ENCODE measurements around the gene CMTM7. TPM values are rescaled to one million over a fixed set of nuclear protein-coding genes. Genes with fewer than 3 reads are reported as not detected.

The CMTM7 gene
- 10 to 100 TPM; 45.9 to 62.6 TPM for total RNA-seq

GRCh38 chr3:32391643-32392535 lies at the start of gene CMTM7:
TSS of gene CMTM7 (plus strand) at chr3:32391853. CDS start at chr3:32391907, 54 bp downstream.
- DNase-seq = peak; percentile 75
- Mint-ChIP-seq H3K27me3 (no peaks in the 10 kb centered on the region), H3K9me3 (no peaks in the 10 kb centered on the region), H3K36me3 (ENCODE audit: low read depth) (peaks cover 30% of the 10 kb centered on the region), H3K27ac (peak within 1 kb of the TSS; percentile 95), H3K4me1 (peaks cover 61% of the 10 kb centered on the region), H3K4me3 (peak within 1 kb of the TSS; percentile 94)
- ChIA-PET CTCF (interaction anchor here (0.9 to 3.1 kb wide), 3 partner anchors 16 to 77 kb away, joined by 3 to 11 read pairs (median 5); no protein-coding TSS in a partner anchor), POLR2A (no interaction called here)

GRCh38 chr3:32347343-32348125 lies 44.1 kb upstream of the CMTM7 start:
- H3K27me3 Mint-ChIP-seq = no peaks in the 10 kb centered on the region
- no peak for DNase-seq
- H3K27ac Mint-ChIP-seq = no peak overlapping the region
- peaks cover 15% of the 10 kb centered on the region for H3K4me1 Mint-ChIP-seq
- H3K9me3 Mint-ChIP-seq = no peaks in the 10 kb centered on the region
- ChIA-PET CTCF (interaction anchor here (0.5 to 1.6 kb wide), 8 partner anchors 14 to 634 kb away, joined by 3 to 6 read pairs (median 4); no protein-coding TSS in a partner anchor), POLR2A (no interaction called here)
- no peak overlapping the region for H3K4me3 Mint-ChIP-seq
- no peaks in the 10 kb centered on the region for H3K36me3 Mint-ChIP-seq (ENCODE audit: low read depth)

- peaks cover 13% of the 10 kb centered on the region for H3K4me1 Mint-ChIP-seq
- H3K9me3 Mint-ChIP-seq = no peaks in the 10 kb centered on the region
- ChIA-PET CTCF (interaction anchor here (1.6 kb wide), 1 partner anchor 61 kb away, joined by 6 read pairs; no protein-coding TSS in a partner anchor), POLR2A (no interaction called here)
- H3K27ac Mint-ChIP-seq = no peak overlapping the region
- H3K4me3 Mint-ChIP-seq = no peak overlapping the region
- H3K36me3 Mint-ChIP-seq (ENCODE audit: low read depth) = no peaks in the 10 kb centered on the region
- no peaks in the 10 kb centered on the region for H3K27me3 Mint-ChIP-seq
- DNase-seq = no peak
Observed at GRCh38 chr3:32349184-32349583, 42.5 kb upstream of the CMTM7 start.

- no peak overlapping the region for H3K27ac Mint-ChIP-seq
- no peaks in the 10 kb centered on the region for H3K27me3 Mint-ChIP-seq
Observed at GRCh38 chr3:32352563-32352962, 39.1 kb upstream of the CMTM7 start.

GRCh38 chr3:32353351-32353750 lies 38.3 kb upstream of the CMTM7 start:
- no peak overlapping the region for H3K4me3 Mint-ChIP-seq
- H3K4me1 Mint-ChIP-seq = peaks cover 6% of the 10 kb centered on the region
- ChIA-PET CTCF (interaction anchor here (1.1 kb wide), 1 partner anchor 32 kb away, joined by 3 read pairs; no protein-coding TSS in a partner anchor), POLR2A (no interaction called here)
- no peaks in the 10 kb centered on the region for H3K27me3 Mint-ChIP-seq
- no peak for DNase-seq
- H3K27ac Mint-ChIP-seq = no peak overlapping the region
- H3K9me3 Mint-ChIP-seq = no peaks in the 10 kb centered on the region
- H3K36me3 Mint-ChIP-seq (ENCODE audit: low read depth) = no peaks in the 10 kb centered on the region

More at GRCh38 chr3:32352563-32352962, 39.1 kb upstream of the CMTM7 start:
- Mint-ChIP-seq H3K9me3 (no peaks in the 10 kb centered on the region), H3K36me3 (ENCODE audit: low read depth) (no peaks in the 10 kb centered on the region), H3K4me3 (no peak overlapping the region), H3K4me1 (peaks cover 10% of the 10 kb centered on the region)
- ChIA-PET POLR2A (no interaction called here), CTCF (interaction anchor here (0.7 to 1.1 kb wide), 2 partner anchors 32 to 126 kb away, joined by 3 to 4 read pairs; no protein-coding TSS in a partner anchor)
- no peak for DNase-seq

- POLR2A ChIA-PET = no interaction called here
- H3K27me3 Mint-ChIP-seq = no peaks in the 10 kb centered on the region
- H3K4me1 Mint-ChIP-seq = peaks cover under 1% of the 10 kb centered on the region
- peaks cover 3% of the 10 kb centered on the region for H3K36me3 Mint-ChIP-seq (ENCODE audit: low read depth)
- no peaks in the 10 kb centered on the region for H3K9me3 Mint-ChIP-seq
- no peak overlapping the region for H3K4me3 Mint-ChIP-seq
- no peak for DNase-seq
- H3K27ac Mint-ChIP-seq = no peak overlapping the region
- CTCF ChIA-PET = no interaction called here
Observed at GRCh38 chr3:32354362-32354778, 37.3 kb upstream of the CMTM7 start.

GRCh38 chr3:32355751-32356291 lies 35.8 kb upstream of the CMTM7 start:
- Mint-ChIP-seq H3K9me3 (no peaks in the 10 kb centered on the region), H3K27ac (no peak overlapping the region), H3K4me1 (no peaks in the 10 kb centered on the region), H3K4me3 (no peak overlapping the region), H3K36me3 (ENCODE audit: low read depth) (peaks cover 6% of the 10 kb centered on the region), H3K27me3 (no peaks in the 10 kb centered on the region)
- ChIA-PET CTCF (interaction anchor here (0.6 kb wide), 1 partner anchor 128 kb away, joined by 3 read pairs; no protein-coding TSS in a partner anchor), POLR2A (no interaction called here)
- no peak for DNase-seq

GRCh38 chr3:32359766-32360492 lies 31.7 kb upstream of the CMTM7 start:
- Mint-ChIP-seq H3K27ac (no peak overlapping the region), H3K27me3 (no peaks in the 10 kb centered on the region), H3K4me3 (no peak overlapping the region), H3K36me3 (ENCODE audit: low read depth) (peaks cover 6% of the 10 kb centered on the region), H3K9me3 (no peaks in the 10 kb centered on the region), H3K4me1 (no peaks in the 10 kb centered on the region)
- ChIA-PET POLR2A (no interaction called here), CTCF (interaction anchor here (0.9 kb wide), 1 partner anchor 15 kb away, joined by 3 read pairs; no protein-coding TSS in a partner anchor)
- no peak for DNase-seq

GRCh38 chr3:32360493-32360827 lies 31.2 kb upstream of the CMTM7 start:
- ChIA-PET POLR2A (no interaction called here), CTCF (interaction anchor here (0.9 kb wide), 1 partner anchor 14 kb away, joined by 3 read pairs; no protein-coding TSS in a partner anchor)
- no peak for DNase-seq
- peaks cover 6% of the 10 kb centered on the region for H3K36me3 Mint-ChIP-seq (ENCODE audit: low read depth)
- no peaks in the 10 kb centered on the region for H3K27me3 Mint-ChIP-seq
- H3K27ac Mint-ChIP-seq = no peak overlapping the region
- H3K4me1 Mint-ChIP-seq = no peaks in the 10 kb centered on the region
- H3K9me3 Mint-ChIP-seq = no peaks in the 10 kb centered on the region
- no peak overlapping the region for H3K4me3 Mint-ChIP-seq

- CTCF ChIA-PET = interaction anchor here (0.6 to 1.2 kb wide), 3 partner anchors 20 to 669 kb away, joined by 3 read pairs; no protein-coding TSS in a partner anchor
- peaks cover 10% of the 10 kb centered on the region for H3K36me3 Mint-ChIP-seq (ENCODE audit: low read depth)
- no peaks in the 10 kb centered on the region for H3K9me3 Mint-ChIP-seq
- peak overlapping the region; percentile 70 for H3K27ac Mint-ChIP-seq
- H3K4me3 Mint-ChIP-seq = no peak overlapping the region
- POLR2A ChIA-PET = no interaction called here
- no peaks in the 10 kb centered on the region for H3K27me3 Mint-ChIP-seq
- no peak for DNase-seq
- H3K4me1 Mint-ChIP-seq = peaks cover 27% of the 10 kb centered on the region
Observed at GRCh38 chr3:32366638-32367397, 24.8 kb upstream of the CMTM7 start.

- no peaks in the 10 kb centered on the region for H3K9me3 Mint-ChIP-seq
- no peak overlapping the region for H3K4me3 Mint-ChIP-seq
- H3K27me3 Mint-ChIP-seq = no peaks in the 10 kb centered on the region
- ChIA-PET POLR2A (no interaction called here), CTCF (interaction anchor here (0.6 to 1.2 kb wide), 3 partner anchors 21 to 668 kb away, joined by 3 read pairs; no protein-coding TSS in a partner anchor)
- DNase-seq = no peak
- H3K27ac Mint-ChIP-seq = no peak overlapping the region
- H3K36me3 Mint-ChIP-seq (ENCODE audit: low read depth) = peaks cover 10% of the 10 kb centered on the region
- H3K4me1 Mint-ChIP-seq = peaks cover 33% of the 10 kb centered on the region
Observed at GRCh38 chr3:32367442-32367841, 24.2 kb upstream of the CMTM7 start.
